Transverse colon (tissue), 4 donors: Measurements from ENCODE around the gene FOXP4. TPM values are rescaled to one million over a fixed set of nuclear protein-coding genes. Genes with fewer than 3 reads are reported as not detected.

Experiments used
- DNase-seq: peaks from one replicate; pipeline ENCODE4 v3.0.0-alpha.2; 2019
- H3K27ac ChIP-seq, 4 donors: fragments of 200-600 bp; sonication (generic); 2 replicates each; pipeline ENCODE4 v1.5.1; 2016 to 2018; ENCODE audit warnings: inconsistent platforms in 4 of 4
- H3K27me3 ChIP-seq: fragments of 200-600 bp; sonication (generic); 2 replicates; pipeline ENCODE4 v1.5.1; 2017; ENCODE audit warnings: inconsistent platforms
- H3K36me3 ChIP-seq, 4 donors: fragments of 200-600 bp; sonication (generic); 2 replicates each; pipeline ENCODE4 v1.5.1; 2017 to 2019; ENCODE audit warnings: inconsistent platforms in 4 of 4
- H3K4me1 ChIP-seq, 4 donors: fragments of 200-600 bp; sonication (generic); 2 replicates each; pipeline ENCODE4 v1.5.1; 2017 to 2020; ENCODE audit warnings: inconsistent platforms in 4 of 4
- H3K4me3 ChIP-seq, 4 donors: fragments of 200-600 bp; sonication (generic); 1 replicate in 1 of 4; 2 replicates in 3 of 4; pipeline versions ENCODE4 v1.5.1 to v1.6.1; 2017 to 2019; ENCODE audit warnings: inconsistent platforms in 4 of 4
- H3K9me3 ChIP-seq, 2 donors: fragments of 200-600 bp; sonication (generic); 2 replicates each; pipeline ENCODE4 v1.5.1; 2017 to 2019; ENCODE audit warnings: inconsistent platforms in 2 of 2
- EP300 ChIP-seq: sonication (generic); formaldehyde crosslinking; IDR thresholded peaks from one replicate; pipeline ENCODE4 v1.6.1; 2017; ENCODE audit warnings: antibody characterized with exemption, low read depth
- POLR2A ChIP-seq: fragments of 450-650 bp; IDR thresholded peaks from one replicate; pipeline ENCODE4 v1.6.1; 2016; ENCODE audit warnings: antibody characterized with exemption, mild to moderate bottlenecking, moderate library complexity
- POLR2AphosphoS5 ChIP-seq, 3 donors: sonication (generic); formaldehyde crosslinking; IDR thresholded peaks; one replicate each; pipeline ENCODE4 v1.6.1; 2016; ENCODE audit warnings: antibody characterized with exemption in 3 of 3
- WGBS, 2 donors: methylation state at CpG; one replicate each; pipeline ENCODE4 v1.1.5; 2018; ENCODE audit warnings: low coverage in 1 of 2; 5-methylcytosine and 5-hydroxymethylcytosine counted together
- in situ Hi-C, 4 donors: fragments of 200-750 bp; cut with MboI; loops; one replicate each; pipeline versions ENCODE4 v1.15.0 to v1.15.1; 2017; ENCODE audit warnings: low sequenced_read_pairs in 3 of 4, low pct_ligation_motif_present in 1 of 4, low pct_unique_long_range_greater_than_20kb in 1 of 4
- intact Hi-C: fragments of 100-400 bp; cut with DNase I; formaldehyde crosslinking; loops from one replicate; pipeline ENCODE4 v1.15.1; 2023; ENCODE audit warnings: low total_unique reads
- total RNA-seq, 4 donors: library from RNA; depleted of rRNA; stranded (reverse); fragments of >200 nt; gene quantifications; one replicate each; pipeline ENCODE4 v1.1.0, GENCODE V29; 2016
- TF ChIP-seq, protein P1 (sequence below), 5 experiments: fragments of 200-600 bp in 3 of 5; fragments of 450-650 bp in 2 of 5; sonication (generic) in 3 of 5; IDR thresholded peaks; 1 replicate in 2 of 5; 2 replicates in 3 of 5; pipeline ENCODE4 v1.5.1; 2016 to 2017; ENCODE audit warnings: antibody characterized with exemption in 5 of 5, inconsistent platforms in 3 of 5, mild to moderate bottlenecking in 2 of 5, moderate library complexity in 1 of 5

Gene FOXP4
- total RNA-seq, 4 donors from 2014 or later, result 13.8 to 45.6 (median 17.2) TPM

DNA sequence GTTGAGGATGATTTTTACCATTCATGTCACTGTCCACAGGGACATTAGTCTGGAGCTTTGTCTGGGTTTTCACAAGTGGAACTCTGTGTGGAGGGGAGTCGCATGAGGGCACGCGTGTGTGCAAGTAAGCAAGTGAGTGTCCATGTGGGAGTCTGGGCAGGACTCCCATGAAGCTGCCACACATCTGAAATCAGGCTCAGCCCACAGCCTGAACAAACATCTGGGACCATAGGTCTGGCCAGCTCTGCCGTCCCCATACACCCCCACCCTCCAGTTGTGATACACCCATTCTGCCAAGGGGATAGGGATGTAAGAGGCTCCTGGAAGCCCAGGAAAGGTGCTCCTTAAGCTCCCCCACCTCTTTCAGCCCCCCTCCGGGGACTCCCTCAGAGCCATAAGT is 17.1 kb upstream of the FOXP4 start:
- Histone ChIP-seq H3K27me3 (peaks cover 3% of the 10 kb centered on the region), H3K4me1 (peaks cover 6 to 16% (median 12%) of the 10 kb centered on the region in 4 donors), H3K27ac (no peak overlapping the region), H3K9me3 (no peaks in the 10 kb centered on the region), H3K4me3 (no peak overlapping the region), H3K36me3 (no peaks in the 10 kb centered on the region)
- 84% methylated on average over 5 of the region's 5 CpGs; no CpG with 5 or more reads in 1 of the 2 donors for WGBS, 2 donors
- TF ChIP-seq, protein P1, sequence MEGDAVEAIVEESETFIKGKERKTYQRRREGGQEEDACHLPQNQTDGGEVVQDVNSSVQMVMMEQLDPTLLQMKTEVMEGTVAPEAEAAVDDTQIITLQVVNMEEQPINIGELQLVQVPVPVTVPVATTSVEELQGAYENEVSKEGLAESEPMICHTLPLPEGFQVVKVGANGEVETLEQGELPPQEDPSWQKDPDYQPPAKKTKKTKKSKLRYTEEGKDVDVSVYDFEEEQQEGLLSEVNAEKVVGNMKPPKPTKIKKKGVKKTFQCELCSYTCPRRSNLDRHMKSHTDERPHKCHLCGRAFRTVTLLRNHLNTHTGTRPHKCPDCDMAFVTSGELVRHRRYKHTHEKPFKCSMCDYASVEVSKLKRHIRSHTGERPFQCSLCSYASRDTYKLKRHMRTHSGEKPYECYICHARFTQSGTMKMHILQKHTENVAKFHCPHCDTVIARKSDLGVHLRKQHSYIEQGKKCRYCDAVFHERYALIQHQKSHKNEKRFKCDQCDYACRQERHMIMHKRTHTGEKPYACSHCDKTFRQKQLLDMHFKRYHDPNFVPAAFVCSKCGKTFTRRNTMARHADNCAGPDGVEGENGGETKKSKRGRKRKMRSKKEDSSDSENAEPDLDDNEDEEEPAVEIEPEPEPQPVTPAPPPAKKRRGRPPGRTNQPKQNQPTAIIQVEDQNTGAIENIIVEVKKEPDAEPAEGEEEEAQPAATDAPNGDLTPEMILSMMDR (IDR thresholded peaks at IDR 0.05), result no peak
- no peak for TF ChIP-seq EP300
- no peak for TF ChIP-seq POLR2A
- no peak for TF ChIP-seq POLR2AphosphoS5 (IDR thresholded peaks at IDR 0.05)
- no peak for DNase-seq
- intact Hi-C loops, result no loop called here
- in situ Hi-C loops, result no loop called here

DNA sequence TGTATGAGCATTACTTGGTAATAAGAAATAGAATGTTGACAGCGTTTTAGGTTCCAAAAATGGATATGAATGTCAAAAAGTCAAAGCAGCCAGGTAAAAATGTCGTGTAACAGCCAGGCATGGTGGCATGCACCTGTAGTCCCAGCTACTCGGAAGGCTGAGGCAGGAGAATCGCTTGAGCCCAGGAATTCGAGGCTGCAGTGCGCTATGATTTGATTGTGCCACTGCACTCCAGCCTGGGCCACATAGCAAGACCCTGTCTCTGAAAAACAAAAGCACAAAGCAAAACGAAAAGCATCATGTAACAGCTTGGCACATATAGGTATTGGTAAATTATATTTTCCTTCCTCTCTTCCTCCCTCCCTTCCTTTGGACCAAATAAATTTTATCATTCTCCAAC is 16.2 kb upstream of the FOXP4 start:
- WGBS, 2 donors, result 91% methylated on average over 7 of the region's 7 CpGs; no CpG with 5 or more reads in 1 of the 2 donors
- intact Hi-C loops, result no loop called here
- TF ChIP-seq EP300 (no peak), POLR2AphosphoS5 (IDR thresholded peaks at IDR 0.05) (no peak), POLR2A (no peak)
- TF ChIP-seq, protein P1 (IDR thresholded peaks at IDR 0.05), result no peak
- Histone ChIP-seq H3K9me3 (no peaks in the 10 kb centered on the region), H3K36me3 (no peaks in the 10 kb centered on the region), H3K4me1 (peaks cover 6 to 16% (median 12%) of the 10 kb centered on the region in 4 donors), H3K27me3 (peaks cover 3% of the 10 kb centered on the region), H3K4me3 (no peak overlapping the region), H3K27ac (no peak overlapping the region)
- in situ Hi-C loops, result no loop called here
- DNase-seq, result no peak

DNA sequence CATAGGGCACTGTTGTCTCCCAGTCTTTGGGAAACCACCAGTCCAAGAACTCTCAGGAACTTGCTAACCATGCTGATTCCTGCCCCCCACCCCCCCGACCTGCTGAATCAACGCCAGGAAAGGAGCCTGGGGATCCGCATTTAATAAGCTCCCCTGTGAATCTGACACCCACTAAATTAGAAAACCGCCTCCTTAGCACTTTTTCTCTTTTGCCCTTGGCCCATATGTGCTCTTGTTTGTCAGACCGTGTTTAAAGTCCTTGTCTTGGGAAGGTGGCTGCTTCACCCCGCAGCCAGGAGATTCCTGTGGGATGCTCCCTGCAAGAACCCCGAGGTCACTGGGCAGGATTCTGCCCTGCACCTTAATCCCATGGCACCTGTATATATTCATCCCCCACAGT is 15.7 kb upstream of the FOXP4 start:
- Histone ChIP-seq H3K9me3 (no peaks in the 10 kb centered on the region), H3K4me1 (peaks cover 6 to 16% (median 12%) of the 10 kb centered on the region in 4 donors), H3K4me3 (no peak overlapping the region), H3K27me3 (peaks cover 3% of the 10 kb centered on the region), H3K27ac (no peak overlapping the region), H3K36me3 (no peaks in the 10 kb centered on the region)
- in situ Hi-C loops (no loop called here), intact Hi-C loops (no loop called here)
- DNase-seq, result no peak
- WGBS, 2 donors, result 94% methylated on average over 7 of the region's 7 CpGs; no CpG with 5 or more reads in 1 of the 2 donors
- TF ChIP-seq EP300 (no peak), POLR2A (no peak), POLR2AphosphoS5 (IDR thresholded peaks at IDR 0.05) (no peak)
- TF ChIP-seq, protein P1 (IDR thresholded peaks at IDR 0.05), result no peak

DNA sequence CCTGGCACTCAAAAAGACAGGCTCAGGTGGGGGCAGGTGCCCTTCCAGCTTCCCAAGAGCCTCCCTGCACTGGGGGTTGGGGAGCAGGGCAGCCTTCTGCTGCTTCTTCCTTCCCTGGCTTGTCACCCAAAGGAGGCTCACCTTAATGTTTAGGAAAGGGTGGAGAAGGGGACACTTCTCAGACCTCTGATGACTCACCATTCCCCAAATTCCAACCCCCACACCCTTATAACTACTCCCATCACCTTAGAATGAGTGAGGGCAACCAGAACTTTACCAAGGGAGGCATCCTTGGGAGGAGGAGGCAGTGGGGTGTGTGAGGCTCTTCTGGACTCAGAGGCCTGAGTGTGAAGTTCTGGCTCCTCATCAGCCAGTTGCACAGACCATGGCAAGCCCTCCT is 15.2 kb upstream of the FOXP4 start:
- no peak for DNase-seq
- H3K27me3 ChIP-seq, result peaks cover 3% of the 10 kb centered on the region
- H3K36me3 ChIP-seq, result no peaks in the 10 kb centered on the region
- intact Hi-C loops, result no loop called here
- H3K4me3 ChIP-seq, result no peak overlapping the region
- TF ChIP-seq POLR2AphosphoS5 (IDR thresholded peaks at IDR 0.05) (no peak), EP300 (no peak), POLR2A (no peak)
- TF ChIP-seq, protein P1 (IDR thresholded peaks at IDR 0.05), result no peak
- no peaks in the 10 kb centered on the region for H3K9me3 ChIP-seq
- in situ Hi-C loops, result no loop called here
- peaks cover 6 to 16% (median 12%) of the 10 kb centered on the region in 4 donors for H3K4me1 ChIP-seq
- no peak overlapping the region for H3K27ac ChIP-seq
